Transverse colon (tissue), 4 donors: ENCODE results near the gene MGAT5B.
"Not testable (repeated sequence)": the region's sequence is repeated elsewhere in the genome, so short reads cannot be mapped to it uniquely, and the experiment has no call there.

Experiments
- CTCF ChIP-seq, 5 experiments: fragments of 200-600 bp in 3 of 5; fragments of 450-650 bp in 2 of 5; sonication (generic) in 3 of 5; IDR thresholded peaks; 1 replicate in 2 of 5; 2 replicates in 3 of 5; pipeline ENCODE4 v1.5.1; 2016 to 2017; ENCODE audit warnings: antibody characterized with exemption in 5 of 5, inconsistent platforms in 3 of 5, mild to moderate bottlenecking in 2 of 5, moderate library complexity in 1 of 5
- EP300 ChIP-seq: sonication (generic); formaldehyde crosslinking; IDR thresholded peaks from one replicate; pipeline ENCODE4 v1.6.1; 2017; ENCODE audit warnings: antibody characterized with exemption, low read depth
- POLR2A ChIP-seq: fragments of 450-650 bp; IDR thresholded peaks from one replicate; pipeline ENCODE4 v1.6.1; 2016; ENCODE audit warnings: antibody characterized with exemption, mild to moderate bottlenecking, moderate library complexity
- POLR2AphosphoS5 ChIP-seq, 3 donors: sonication (generic); formaldehyde crosslinking; IDR thresholded peaks; one replicate each; pipeline ENCODE4 v1.6.1; 2016; ENCODE audit warnings: antibody characterized with exemption in 3 of 3

- TF ChIP-seq CTCF (IDR thresholded peaks at IDR 0.05); POLR2AphosphoS5 (IDR thresholded peaks at IDR 0.05); POLR2A; EP300: not testable (repeated sequence)
Observed at GRCh38 chr17:76843068-76843467, 25.1 kb upstream of the MGAT5B start.
